SH-SY5Y (cell line): ENCODE results near the gene C22orf15.

Experiments
- GATA2 ChIP-seq: IDR thresholded peaks from 2 replicates; pipeline ENCODE4 v1.6.1; 2011; ENCODE audit warnings: mild to moderate bottlenecking, low read depth, low read length
- GATA3 ChIP-seq: IDR thresholded peaks from 2 replicates; pipeline ENCODE4 v1.6.1; 2011; ENCODE audit warnings: low read depth, mild to moderate bottlenecking, low read length, moderate library complexity

- TF ChIP-seq GATA2 (no peak), GATA3 (no peak)
These were observed 18.3 kb downstream of the C22orf15 start for GRCh38 chr22:23781065-23781464.
